GM19467 (cell line): Measurements from ENCODE around the gene PDLIM4.

Experiments used
- ATAC-seq: cut with Tn5 transposase; IDR thresholded peaks from one replicate; pipeline ENCODE4 v1.9.1; 2021; ENCODE audit warnings: mild to moderate bottlenecking, moderate library complexity; ENCODE audit not compliant: unreplicated experiment

Gene PDLIM4, protein sequence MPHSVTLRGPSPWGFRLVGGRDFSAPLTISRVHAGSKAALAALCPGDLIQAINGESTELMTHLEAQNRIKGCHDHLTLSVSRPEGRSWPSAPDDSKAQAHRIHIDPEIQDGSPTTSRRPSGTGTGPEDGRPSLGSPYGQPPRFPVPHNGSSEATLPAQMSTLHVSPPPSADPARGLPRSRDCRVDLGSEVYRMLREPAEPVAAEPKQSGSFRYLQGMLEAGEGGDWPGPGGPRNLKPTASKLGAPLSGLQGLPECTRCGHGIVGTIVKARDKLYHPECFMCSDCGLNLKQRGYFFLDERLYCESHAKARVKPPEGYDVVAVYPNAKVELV

DNA sequence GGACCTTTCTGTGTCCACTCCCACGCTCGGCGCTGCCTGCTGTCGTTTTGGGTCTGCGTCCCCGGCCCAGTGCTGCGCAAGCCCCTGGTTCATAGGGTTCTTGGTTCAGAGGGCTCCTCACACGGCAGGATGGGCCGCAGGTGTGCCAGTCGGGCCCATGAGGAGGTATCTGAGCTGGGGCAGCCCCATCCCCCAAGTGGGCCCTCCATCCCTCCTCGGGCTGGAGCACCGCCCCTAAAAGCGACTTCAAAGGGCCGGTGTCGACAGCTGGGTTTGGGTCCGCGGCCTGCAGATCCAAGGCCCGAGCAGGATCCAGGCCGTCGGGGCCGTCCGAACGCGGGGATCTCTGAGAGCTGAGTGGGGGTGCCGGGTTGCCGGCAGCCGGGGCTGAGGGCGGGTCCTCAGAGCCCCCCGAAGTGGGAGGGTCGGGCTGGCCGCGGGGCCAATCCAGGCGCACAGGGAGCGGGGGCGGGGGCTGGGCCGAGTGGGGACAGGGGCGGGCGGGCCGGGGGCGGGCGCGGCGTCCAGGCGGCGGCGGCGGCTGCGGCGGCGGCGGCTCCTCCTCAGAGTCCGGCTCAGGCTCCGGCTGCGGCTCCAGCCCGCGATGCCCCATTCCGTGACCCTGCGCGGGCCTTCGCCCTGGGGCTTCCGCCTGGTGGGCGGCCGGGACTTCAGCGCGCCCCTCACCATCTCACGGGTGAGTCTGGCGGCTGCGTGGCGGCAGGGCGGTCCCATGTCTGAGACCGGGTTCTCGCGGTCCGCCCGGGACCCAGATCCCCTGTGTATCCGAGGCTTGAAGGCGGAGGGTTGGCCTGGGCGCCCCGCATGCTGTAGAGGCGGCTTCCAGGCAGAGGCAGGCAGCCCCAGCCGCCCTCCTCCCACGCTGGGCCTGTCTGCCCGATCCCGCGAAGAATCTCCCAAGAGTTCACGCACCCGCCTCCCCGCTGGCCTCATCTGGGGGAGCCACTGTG lies at the start of gene PDLIM4:
Gene PDLIM4, plus strand, starts transcription at position 566 of the 971 bp plus-strand sequence. Its CDS starts 39 bp downstream, at position 605.
- ATAC-seq = no peak

DNA sequence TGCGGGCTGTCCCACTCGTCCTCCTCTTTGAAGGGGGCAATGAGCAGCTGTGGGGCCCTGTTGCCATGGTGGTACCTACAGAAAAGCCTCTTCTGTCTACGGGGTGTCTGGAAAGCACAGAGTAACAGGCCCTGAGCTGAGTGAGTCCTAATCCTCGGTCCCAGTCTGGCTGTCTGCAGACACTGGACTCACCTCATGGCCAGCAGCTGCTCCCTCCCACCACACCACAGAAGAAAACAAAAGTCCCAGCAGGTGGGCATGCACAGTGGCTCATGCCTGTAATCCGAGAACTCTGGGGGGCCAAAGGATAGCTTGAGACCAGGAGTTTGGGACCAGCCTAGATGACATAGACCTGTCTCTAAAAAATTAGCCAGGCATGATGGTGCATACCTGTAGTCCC lies 49.7 kb upstream of the PDLIM4 start:
- ATAC-seq = no peak

DNA sequence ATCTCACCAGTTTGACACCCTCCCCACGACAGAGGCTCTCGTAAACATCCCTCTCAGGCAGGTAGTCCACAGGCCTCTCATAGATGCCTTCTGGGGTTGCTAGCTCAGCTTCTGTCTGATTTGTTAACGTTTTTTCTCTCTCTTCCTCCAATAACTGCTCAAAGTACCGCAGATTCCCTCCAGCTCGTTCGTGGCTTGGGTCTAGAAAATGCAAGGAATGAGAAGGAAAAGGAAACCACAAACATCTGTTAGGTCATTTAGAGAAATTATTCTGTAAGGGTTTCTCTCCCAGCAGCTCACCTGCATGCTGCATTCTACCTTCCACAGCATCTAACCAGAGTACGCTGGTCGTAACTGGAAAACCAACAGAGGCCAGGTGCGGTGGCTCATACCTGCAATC lies 48.4 kb upstream of the PDLIM4 start:
- no peak for ATAC-seq

DNA sequence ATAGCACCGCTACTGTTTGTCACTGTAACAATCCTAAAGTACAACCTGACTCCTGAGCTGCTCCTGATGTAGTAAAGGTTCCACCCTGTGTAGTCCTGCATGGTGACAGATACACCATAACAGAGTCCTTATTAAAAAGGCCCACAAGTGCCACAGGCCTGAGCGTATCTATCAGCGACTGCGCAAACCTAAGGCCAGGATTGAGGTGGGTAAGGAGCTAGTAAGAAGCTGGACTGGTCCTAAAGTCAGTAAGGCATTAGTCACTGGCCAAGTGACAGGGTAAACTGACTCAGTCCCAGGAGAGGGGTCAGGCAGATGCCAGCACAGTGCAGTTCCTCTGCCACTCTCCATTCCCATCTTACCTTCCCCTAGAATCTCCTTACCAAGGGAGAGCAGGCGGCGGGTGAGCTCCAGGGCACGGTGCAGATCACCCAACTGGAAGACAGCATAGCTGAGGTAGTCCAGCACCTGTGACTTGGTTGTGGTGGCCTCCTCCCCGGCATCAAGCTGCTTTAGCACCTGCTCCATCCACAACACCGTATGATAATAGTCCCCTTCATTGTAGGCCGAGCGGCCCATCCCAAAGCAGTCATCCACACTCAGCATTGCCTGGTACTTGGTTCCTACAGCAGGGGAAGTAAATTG lies 47.5 kb upstream of the PDLIM4 start:
- no peak for ATAC-seq

DNA sequence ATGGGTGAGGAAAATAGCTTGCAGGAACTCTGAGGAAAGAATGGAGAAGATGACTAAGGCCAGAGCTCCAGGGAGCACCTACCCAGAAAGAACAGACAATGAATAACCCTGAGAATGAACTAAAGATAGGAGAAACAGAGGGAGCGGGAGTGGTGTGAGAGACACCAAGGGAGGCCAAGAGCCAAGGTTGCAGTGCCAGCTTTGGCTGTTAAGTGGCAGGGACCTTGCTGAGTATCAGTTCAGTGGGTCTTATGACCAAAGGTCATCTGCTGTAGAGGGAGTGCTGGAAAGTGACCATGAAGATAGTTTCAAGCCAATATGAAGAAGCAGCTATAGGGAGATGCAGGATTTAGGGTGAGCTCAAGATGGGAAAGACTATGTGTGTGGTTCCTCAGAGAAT lies 46.6 kb upstream of the PDLIM4 start:
- ATAC-seq = no peak

DNA sequence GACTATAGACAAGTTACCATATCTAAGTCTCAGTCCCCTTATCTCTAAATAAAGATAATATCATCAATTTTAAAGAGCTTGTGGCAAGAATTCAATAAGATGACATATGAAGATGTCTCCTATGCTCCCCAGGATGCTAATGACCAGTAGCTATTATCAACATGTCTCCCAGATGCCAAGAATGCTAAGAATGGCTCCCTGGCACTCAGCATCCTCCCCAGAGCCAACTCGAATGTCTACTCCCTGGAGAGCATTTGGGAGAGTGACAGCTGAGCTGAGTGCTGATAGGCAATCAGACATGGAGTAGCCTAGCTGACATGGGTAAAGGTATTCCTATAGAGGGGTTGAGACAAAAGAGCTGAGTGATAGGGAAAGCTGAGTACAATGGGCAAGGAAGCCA lies 45.7 kb upstream of the PDLIM4 start:
- ATAC-seq = no peak

DNA sequence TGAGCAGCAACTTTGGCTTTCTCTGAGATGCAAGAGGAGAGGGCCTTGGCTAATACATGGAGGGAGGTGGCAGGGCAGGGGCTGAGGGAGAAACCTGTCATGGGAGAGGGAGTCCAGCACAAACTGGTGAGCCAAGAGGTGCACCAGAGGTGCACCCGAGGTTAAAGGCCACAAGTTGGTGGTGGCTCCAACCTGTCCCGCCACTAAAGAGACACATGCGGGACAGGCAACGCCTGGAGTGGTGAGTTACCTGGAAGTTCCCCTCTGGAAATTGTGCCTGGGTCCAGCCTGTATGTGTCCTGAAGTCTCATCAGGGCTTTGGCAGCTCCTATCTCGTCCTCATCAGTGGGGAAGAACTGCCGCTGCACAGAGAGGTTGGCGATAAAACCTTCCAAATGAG lies 43.8 kb upstream of the PDLIM4 start:
- ATAC-seq = no peak

DNA sequence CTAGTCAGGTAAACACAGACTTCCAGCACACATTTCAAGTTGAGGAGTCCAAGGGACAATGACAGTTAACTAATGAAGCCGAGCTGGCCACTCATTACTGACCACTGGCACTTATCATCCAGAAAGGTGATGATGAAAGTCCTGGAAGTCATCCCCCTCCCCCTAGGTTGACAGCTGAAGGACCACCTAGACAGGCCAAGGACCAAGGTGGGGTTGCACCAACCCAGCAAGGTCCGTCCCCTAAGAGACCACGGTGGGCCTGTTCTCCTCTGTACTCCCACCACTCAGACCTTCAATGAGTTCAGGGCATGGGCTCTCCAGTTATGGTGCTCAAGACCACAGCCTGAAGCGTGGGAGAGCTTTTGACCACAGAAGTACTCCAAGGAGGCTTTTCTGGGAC lies 43.0 kb upstream of the PDLIM4 start:
- no peak for ATAC-seq

DNA sequence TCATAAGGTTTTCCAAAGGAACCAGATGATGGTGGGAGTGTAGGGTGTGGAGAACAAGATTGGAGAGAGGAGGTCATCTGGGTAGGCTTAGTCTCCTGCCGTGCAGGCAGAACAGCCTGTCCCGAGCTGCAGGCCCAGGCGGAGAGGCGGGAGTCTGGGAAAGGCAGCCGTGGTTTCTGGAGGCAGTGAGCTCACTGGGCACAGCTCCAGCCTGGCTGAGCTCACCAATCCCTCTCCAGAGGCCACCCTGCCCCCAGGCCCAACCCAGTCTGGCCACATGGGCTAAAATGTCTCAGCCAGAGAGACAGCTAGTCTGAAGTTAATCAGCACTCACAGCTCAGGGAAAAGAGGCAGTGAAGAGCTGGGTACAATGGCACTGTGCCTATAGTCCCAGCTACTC lies 42.2 kb upstream of the PDLIM4 start:
- no peak for ATAC-seq

DNA sequence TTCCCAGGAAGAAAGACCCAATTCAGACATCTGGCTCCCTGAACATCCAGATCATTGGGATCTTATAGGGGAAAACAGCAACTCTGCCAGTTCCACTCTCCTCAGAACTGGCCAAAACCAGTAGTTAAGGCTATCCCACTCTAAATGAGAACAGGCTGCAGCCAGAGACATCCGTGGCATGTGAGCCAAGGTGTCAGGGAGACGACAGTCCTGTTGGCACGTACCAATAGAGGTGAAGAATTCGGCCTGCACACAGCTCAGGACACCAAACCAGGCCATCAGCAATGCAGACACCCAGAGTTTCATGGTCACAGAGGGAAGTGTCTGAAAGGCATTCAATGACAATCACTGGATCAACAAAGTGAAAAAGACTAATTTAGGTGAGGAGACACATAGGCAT lies 39.2 kb upstream of the PDLIM4 start:
- ATAC-seq = no peak

DNA sequence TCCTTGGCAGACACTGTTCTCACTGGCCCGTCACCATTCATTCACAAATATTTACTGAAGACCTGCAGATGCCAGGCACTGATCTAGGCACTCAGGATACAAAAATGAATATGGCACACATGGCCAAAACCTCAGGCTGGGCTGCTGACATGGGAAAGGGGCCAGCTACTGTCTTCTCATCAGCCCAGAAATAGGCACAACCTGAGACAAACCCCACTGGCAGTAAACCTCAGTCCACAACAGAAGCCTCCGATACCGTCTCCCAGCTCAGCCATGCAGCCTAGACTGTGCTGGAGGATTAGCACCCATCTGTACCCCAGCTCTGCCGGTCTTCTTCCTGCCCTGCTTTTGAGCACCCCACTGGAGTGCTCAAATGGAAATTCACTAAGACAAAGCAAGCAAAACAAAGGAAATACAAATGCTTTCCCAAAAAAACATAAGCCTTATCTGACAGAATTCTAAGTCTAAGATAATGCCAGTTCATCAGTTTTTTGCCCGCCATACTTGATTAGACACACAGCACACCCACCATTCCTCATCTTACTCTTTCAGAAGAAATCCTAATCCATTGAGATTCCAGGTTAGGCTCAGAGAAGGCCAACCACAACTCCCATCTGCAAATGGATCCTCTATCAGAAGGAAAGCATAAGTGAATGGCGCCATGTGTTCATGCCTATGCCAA lies 38.1 kb upstream of the PDLIM4 start:
- no peak for ATAC-seq

DNA sequence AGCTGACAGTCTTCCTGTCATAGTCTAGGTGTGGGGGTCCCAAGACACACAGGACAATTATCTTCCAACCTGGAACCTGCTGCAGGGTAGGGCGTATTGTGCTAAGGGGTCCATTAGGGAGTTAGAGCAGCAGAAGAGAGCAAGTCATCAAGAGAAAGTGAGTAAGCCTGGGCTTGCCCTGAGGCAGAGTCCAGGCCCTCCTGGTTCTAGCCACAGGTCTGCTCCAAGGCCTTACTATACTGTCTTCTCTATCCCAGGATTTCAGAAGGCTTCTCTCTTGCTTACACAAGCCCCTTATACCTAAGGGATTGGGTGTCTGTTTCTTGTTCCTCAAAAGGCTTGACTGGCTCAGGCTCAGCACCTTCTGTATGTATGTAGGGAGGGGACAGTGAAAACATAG lies 37.5 kb upstream of the PDLIM4 start:
- ATAC-seq = no peak

DNA sequence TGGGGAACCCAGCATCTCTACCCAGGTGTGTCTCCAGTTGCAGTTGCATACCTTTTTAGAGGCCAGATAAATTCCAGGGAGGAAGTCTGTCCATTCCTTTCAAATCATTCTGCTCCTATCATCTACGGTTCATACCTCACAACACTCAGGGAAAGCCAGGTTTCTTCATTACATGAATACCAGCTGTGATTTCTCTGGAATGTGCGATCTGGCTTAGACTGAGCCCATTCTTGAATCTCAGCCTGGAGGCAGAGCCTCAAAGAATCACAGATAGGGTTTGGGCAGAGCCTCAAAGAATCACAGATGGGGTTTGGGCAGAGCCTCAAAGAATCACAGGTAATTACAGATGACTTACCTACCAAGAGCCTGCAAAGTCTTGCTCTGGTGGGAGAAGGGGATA lies 37.0 kb upstream of the PDLIM4 start:
- ATAC-seq = no peak

DNA sequence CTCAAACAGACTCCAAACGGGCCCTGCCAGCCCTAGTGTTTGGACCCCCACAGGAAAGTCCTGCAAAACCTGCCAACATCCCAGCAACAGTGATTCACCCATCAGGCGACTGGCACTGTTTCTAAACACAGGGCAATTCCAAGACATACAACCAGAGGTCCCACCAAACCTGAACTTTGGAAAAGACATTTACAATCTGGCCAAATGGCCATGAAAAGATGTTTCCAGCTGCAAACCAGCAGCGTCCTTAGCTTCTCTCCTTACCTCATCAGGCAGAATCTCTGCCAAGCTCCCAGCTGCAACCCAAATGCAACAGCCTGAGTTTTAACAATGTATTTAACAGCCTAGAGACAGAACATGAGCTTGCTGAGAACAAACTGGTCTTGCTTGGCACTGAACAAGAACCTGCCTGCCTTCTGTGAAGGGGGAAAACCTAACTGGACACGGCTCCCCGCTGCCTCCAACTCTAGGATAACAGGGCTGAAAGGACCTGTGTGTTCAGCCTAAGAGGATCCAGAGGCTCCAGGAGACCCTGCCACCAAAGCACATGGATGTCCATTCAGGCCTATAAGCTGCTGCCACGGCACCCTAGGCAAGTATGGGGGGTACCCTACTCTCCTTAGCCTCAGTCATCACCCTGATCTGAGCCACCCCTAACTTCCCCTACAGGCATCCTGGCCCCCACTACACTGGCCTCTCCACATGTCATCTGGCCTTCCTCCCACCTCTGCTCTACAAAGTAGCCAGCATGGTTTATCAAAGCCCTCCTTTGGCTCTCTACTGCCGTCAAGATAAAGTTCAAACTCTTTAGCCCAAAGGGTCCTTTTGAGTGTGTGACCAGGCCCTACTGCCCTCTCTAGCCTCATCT lies 35.5 kb upstream of the PDLIM4 start:
- no peak for ATAC-seq

DNA sequence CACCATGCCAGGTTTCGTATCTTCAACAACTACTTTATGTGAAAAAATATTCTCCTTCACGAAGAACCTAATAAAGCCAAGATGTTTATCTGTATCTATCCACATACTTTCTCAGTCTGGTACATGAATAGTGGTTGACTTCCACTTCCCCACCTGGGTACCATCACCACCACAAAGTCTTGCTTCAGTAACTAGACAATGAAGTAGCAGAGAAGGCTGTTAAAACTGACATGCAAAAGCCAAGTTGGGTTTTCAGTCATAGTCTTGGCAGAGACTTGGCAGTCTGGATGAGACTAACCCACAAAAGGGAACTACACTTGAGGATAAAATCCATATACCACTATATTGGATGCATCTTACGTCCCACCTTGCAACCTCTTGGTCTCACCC lies 34.9 kb upstream of the PDLIM4 start:
- ATAC-seq = no peak

DNA sequence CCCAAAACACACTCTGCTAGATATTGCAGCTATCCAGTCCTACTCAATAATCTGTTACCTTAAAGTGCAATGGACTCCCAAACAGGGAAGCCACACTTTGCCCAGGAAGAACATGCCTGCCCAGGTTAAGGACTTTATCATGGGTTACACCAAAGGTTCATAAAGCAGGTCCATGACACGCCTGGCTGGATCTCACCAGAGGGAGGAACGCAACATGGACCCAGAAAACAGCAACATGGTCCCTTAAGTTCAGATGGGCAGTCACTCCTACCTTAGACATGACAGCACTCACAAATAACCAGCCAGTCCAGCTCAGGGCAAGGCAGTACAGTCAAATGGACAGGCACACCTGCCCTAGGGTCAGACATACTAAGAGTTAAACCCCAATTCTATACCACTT lies 33.6 kb upstream of the PDLIM4 start:
- ATAC-seq = no peak

DNA sequence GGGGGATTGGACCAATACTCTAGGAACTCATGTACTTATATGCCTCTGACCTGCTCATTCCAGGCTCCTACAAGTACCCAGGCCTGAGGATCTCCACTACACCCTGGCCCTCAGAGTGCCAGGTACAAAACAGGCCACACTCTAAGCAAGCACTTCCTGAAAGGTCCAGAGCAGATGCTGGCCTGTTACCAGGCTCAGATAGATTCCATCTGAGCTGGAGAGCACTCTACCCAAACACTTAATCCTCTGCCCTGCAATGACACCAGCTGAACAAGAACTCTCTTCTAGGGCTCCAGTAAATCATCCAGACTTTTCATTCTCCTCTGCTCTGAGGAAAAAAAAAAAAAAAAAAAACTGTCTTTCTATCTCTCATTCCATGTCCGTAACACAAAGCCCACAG lies 32.8 kb upstream of the PDLIM4 start:
- no peak for ATAC-seq

DNA sequence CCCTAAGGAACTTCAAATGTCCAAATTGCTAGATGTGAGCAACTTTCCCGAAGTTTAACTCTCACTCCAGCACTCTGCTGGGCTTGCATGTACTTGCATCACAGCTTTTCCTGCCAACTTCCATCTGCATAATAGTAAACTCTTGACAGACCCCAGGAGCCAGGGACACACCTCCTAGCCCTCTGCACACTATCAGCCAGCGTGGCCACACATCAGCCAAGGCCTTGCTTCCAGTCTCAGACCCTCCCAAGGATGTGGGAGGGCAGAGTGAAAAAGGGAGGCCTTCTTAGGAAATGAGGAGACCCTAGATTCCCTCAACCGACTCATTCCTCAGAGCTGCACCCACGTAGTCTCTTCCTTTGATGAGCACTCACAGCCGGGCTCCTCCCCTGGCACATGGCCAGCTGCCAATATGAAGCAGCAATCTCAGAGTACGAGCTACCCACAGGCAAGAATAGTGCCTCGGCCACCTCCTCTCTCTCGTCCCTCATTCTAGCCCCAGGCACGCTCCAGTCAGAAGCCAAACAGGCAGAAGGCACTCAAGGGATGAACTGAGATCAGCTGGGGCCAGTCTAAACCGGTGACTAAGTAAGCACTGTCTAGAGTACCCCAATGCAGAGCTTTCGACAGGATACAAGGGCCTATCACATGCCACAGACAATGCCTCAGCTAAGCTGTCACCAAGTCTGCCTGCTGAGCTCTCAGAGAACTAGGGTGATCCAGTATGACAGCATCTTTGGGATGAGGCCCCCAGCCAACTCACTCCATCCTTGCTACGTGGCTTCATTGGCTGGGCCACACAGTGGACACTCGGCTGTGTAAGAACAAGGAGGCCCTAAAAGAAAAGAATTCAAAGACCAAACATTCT lies 32.1 kb upstream of the PDLIM4 start:
- no peak for ATAC-seq
